Stomach smooth muscle (tissue), 2 donors: ENCODE data around the gene HTT.

Source experiments
- H3K27ac ChIP-seq: one replicate; pipeline ENCODE4 v1.7.0; 2013; ENCODE audit warnings: mild to moderate bottlenecking, low read length, inconsistent platforms
- H3K27me3 ChIP-seq, 2 donors: one replicate each; pipeline ENCODE4 v1.7.0; 2013; ENCODE audit warnings: low read length in 2 of 2; ENCODE audit not compliant: insufficient read depth in 2 of 2, control insufficient read depth in 1 of 2
- H3K36me3 ChIP-seq, 2 donors: one replicate each; pipeline ENCODE4 v1.7.0; 2013; ENCODE audit warnings: low read length in 2 of 2; ENCODE audit not compliant: control insufficient read depth in 2 of 2, insufficient read depth in 2 of 2
- H3K4me1 ChIP-seq: one replicate; pipeline ENCODE4 v1.7.0; 2013; ENCODE audit warnings: low read length; ENCODE audit not compliant: control insufficient read depth, insufficient read depth
- H3K4me3 ChIP-seq, 2 donors: one replicate each; pipeline ENCODE4 v1.7.0; 2013; ENCODE audit warnings: low read length in 2 of 2
- H3K9ac ChIP-seq, 2 donors: one replicate each; pipeline ENCODE4 v1.7.0; 2013; ENCODE audit warnings: low read length in 2 of 2, mild to moderate bottlenecking in 1 of 2
- H3K9me3 ChIP-seq, 2 donors: one replicate each; pipeline ENCODE4 v1.7.0; 2013; ENCODE audit warnings: low read length in 2 of 2; ENCODE audit not compliant: control insufficient read depth in 2 of 2
- donor health status: healthy.
- donor health status: Pancreatic carcinoma.

HTT gene

GRCh38 chr4:3112609-3113469 is 38.4 kb downstream of the HTT start:
- no peak overlapping the region for H3K4me3 ChIP-seq
- peaks cover 6% of the 10 kb centered on the region for H3K4me1 ChIP-seq
- H3K36me3 ChIP-seq = peaks cover 37 to 42% of the 10 kb centered on the region in 2 donors
- H3K9me3 ChIP-seq = no peaks in the 10 kb centered on the region
- H3K27ac ChIP-seq = no peak overlapping the region
- H3K27me3 ChIP-seq = no peaks in the 10 kb centered on the region
- H3K9ac ChIP-seq = no peak overlapping the region

- H3K9me3 ChIP-seq = no peaks in the 10 kb centered on the region
- no peak overlapping the region for H3K27ac ChIP-seq
- peaks cover 31 to 37% of the 10 kb centered on the region in 2 donors for H3K36me3 ChIP-seq
- no peak overlapping the region for H3K9ac ChIP-seq
- peaks cover 5% of the 10 kb centered on the region for H3K4me1 ChIP-seq
- no peak overlapping the region for H3K4me3 ChIP-seq
- H3K27me3 ChIP-seq = no peaks in the 10 kb centered on the region
Measured at GRCh38 chr4:3114377-3114776, 39.9 kb downstream of the HTT start.

- no peak overlapping the region for H3K27ac ChIP-seq
- H3K9ac ChIP-seq = no peak overlapping the region
- H3K4me3 ChIP-seq = no peak overlapping the region
- peaks cover 5% of the 10 kb centered on the region for H3K4me1 ChIP-seq
- no peaks in the 10 kb centered on the region for H3K27me3 ChIP-seq
- H3K9me3 ChIP-seq = no peaks in the 10 kb centered on the region
- H3K36me3 ChIP-seq = peaks cover 31% of the 10 kb centered on the region in 2 donors
Measured at GRCh38 chr4:3115637-3116270, 41.3 kb downstream of the HTT start.

GRCh38 chr4:3116955-3117354 is 42.5 kb downstream of the HTT start:
- Histone ChIP-seq H3K9me3 (no peaks in the 10 kb centered on the region), H3K27me3 (no peaks in the 10 kb centered on the region), H3K4me1 (peaks cover 1% of the 10 kb centered on the region), H3K27ac (no peak overlapping the region), H3K36me3 (peaks cover 29 to 34% of the 10 kb centered on the region in 2 donors), H3K9ac (no peak overlapping the region), H3K4me3 (no peak overlapping the region)

GRCh38 chr4:3118312-3118711 is 43.8 kb downstream of the HTT start:
- Histone ChIP-seq H3K27me3 (no peaks in the 10 kb centered on the region), H3K4me1 (peaks cover 6% of the 10 kb centered on the region), H3K4me3 (no peak overlapping the region), H3K9ac (no peak overlapping the region), H3K36me3 (peaks cover 29 to 31% of the 10 kb centered on the region in 2 donors), H3K9me3 (no peaks in the 10 kb centered on the region), H3K27ac (no peak overlapping the region)

- Histone ChIP-seq H3K9me3 (no peaks in the 10 kb centered on the region), H3K9ac (no peak overlapping the region), H3K27me3 (no peaks in the 10 kb centered on the region), H3K4me1 (peaks cover 6% of the 10 kb centered on the region), H3K4me3 (no peak overlapping the region), H3K36me3 (peaks cover 27 to 31% of the 10 kb centered on the region in 2 donors), H3K27ac (no peak overlapping the region)
Measured at GRCh38 chr4:3119464-3119863, 45.0 kb downstream of the HTT start.

GRCh38 chr4:3121110-3121509 is 46.6 kb downstream of the HTT start:
- H3K27ac ChIP-seq = peak overlapping the region; percentile 70
- H3K36me3 ChIP-seq = peaks cover 19% of the 10 kb centered on the region in 2 donors
- no peaks in the 10 kb centered on the region for H3K9me3 ChIP-seq
- no peak overlapping the region for H3K4me3 ChIP-seq
- H3K4me1 ChIP-seq = peaks cover 6% of the 10 kb centered on the region
- H3K27me3 ChIP-seq = no peaks in the 10 kb centered on the region
- H3K9ac ChIP-seq = no peak overlapping the region

- H3K4me1 ChIP-seq = peaks cover 6% of the 10 kb centered on the region
- no peak overlapping the region for H3K9ac ChIP-seq
- no peaks in the 10 kb centered on the region for H3K27me3 ChIP-seq
- H3K9me3 ChIP-seq = no peaks in the 10 kb centered on the region
- H3K36me3 ChIP-seq = peaks cover 14 to 15% of the 10 kb centered on the region in 2 donors
- H3K27ac ChIP-seq = peak overlapping the region; percentile 70
- no peak overlapping the region for H3K4me3 ChIP-seq
Measured at GRCh38 chr4:3121596-3121995, 47.1 kb downstream of the HTT start.

- Histone ChIP-seq H3K27me3 (no peaks in the 10 kb centered on the region), H3K9ac (peak overlapping the region in 1 of 2 donors; percentile 13), H3K9me3 (no peaks in the 10 kb centered on the region), H3K27ac (peak overlapping the region; percentile 70), H3K4me3 (no peak overlapping the region), H3K4me1 (peaks cover 6% of the 10 kb centered on the region), H3K36me3 (peaks cover 14 to 18% of the 10 kb centered on the region in 2 donors)
Measured at GRCh38 chr4:3122081-3122563, 47.6 kb downstream of the HTT start.

GRCh38 chr4:3123181-3123671 is 48.7 kb downstream of the HTT start:
- Histone ChIP-seq H3K36me3 (peaks cover 14 to 23% of the 10 kb centered on the region in 2 donors), H3K4me3 (no peak overlapping the region), H3K27ac (peak overlapping the region; percentile 18), H3K27me3 (no peaks in the 10 kb centered on the region), H3K4me1 (peaks cover 6% of the 10 kb centered on the region), H3K9ac (no peak overlapping the region), H3K9me3 (no peaks in the 10 kb centered on the region)
